GM12865 (cell line): ENCODE results near the gene FAF2.

Source experiments
- DNase-seq: peaks from one replicate; pipeline ENCODE4 v3.0.0; 2010; ENCODE audit warnings: low read depth
- H3K4me3 ChIP-seq: 2 replicates; pipeline ENCODE4 v1.5.1; 2011; ENCODE audit warnings: mild to moderate bottlenecking, low read depth, low read length, control low read depth
- TF ChIP-seq, protein P1 (sequence below): IDR thresholded peaks from 2 replicates; pipeline ENCODE4 v1.5.1; 2011; ENCODE audit warnings: low read length, control low read depth, low read depth, inconsistent platforms; ENCODE audit not compliant: insufficient read depth; ENCODE audit errors: missing control alignments

FAF2 gene

DNA sequence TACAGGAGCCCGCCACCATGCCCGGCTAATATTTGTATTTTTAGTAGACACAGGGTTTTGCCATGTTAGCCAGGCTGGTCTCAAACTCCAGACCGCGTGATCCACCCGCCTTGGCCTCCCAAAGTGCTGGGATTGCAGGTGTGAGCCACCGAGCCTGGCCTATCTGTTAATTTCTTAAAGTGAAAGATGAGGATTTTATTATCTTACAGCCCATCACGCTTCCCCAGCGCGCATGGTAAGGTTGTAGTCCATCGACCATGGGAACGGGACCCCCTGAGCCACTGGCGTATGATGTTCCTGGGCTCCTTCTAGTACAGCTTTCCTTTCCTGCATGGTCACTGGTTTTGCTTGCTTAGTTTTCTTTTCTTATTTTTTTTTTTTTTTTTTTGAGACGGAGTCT is 109.7 kb downstream of the FAF2 start:
- TF ChIP-seq, protein P1, sequence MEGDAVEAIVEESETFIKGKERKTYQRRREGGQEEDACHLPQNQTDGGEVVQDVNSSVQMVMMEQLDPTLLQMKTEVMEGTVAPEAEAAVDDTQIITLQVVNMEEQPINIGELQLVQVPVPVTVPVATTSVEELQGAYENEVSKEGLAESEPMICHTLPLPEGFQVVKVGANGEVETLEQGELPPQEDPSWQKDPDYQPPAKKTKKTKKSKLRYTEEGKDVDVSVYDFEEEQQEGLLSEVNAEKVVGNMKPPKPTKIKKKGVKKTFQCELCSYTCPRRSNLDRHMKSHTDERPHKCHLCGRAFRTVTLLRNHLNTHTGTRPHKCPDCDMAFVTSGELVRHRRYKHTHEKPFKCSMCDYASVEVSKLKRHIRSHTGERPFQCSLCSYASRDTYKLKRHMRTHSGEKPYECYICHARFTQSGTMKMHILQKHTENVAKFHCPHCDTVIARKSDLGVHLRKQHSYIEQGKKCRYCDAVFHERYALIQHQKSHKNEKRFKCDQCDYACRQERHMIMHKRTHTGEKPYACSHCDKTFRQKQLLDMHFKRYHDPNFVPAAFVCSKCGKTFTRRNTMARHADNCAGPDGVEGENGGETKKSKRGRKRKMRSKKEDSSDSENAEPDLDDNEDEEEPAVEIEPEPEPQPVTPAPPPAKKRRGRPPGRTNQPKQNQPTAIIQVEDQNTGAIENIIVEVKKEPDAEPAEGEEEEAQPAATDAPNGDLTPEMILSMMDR = no peak
- DNase-seq = no peak

More for the DNA sequence above, 109.7 kb downstream of the FAF2 start:
- H3K4me3 ChIP-seq = no peak overlapping the region
